HG03575 (cell line): ENCODE results near the gene AIF1L.

ENCODE experiments used
- ATAC-seq: cut with Tn5 transposase; IDR thresholded peaks from one replicate; pipeline ENCODE4 v1.9.1; 2021; ENCODE audit not compliant: unreplicated experiment, insufficient number of reproducible peaks, low FRiP score; ENCODE audit errors: extremely low read depth

AIF1L gene

GRCh38 chr9:131116281-131117120 lies 20.2 kb downstream of the AIF1L start:
- ATAC-seq: no peak

- no peak for ATAC-seq
These were observed 20.9 kb downstream of the AIF1L start for GRCh38 chr9:131117121-131117761.

GRCh38 chr9:131117762-131118145 lies 21.4 kb downstream of the AIF1L start:
- ATAC-seq: no peak

GRCh38 chr9:131119600-131119999 lies 23.3 kb downstream of the AIF1L start:
- no peak for ATAC-seq

GRCh38 chr9:131120620-131121228 lies 24.4 kb downstream of the AIF1L start:
- ATAC-seq: no peak

GRCh38 chr9:131121346-131121745 lies 25.0 kb downstream of the AIF1L start:
- ATAC-seq: no peak

GRCh38 chr9:131122158-131122557 lies 25.8 kb downstream of the AIF1L start:
- ATAC-seq: no peak

- ATAC-seq: no peak
These were observed 28.6 kb downstream of the AIF1L start for GRCh38 chr9:131125038-131125287.

- peak; percentile 60 for ATAC-seq
These were observed 29.1 kb downstream of the AIF1L start, which contains the start of gene NUP214 for GRCh38 chr9:131125288-131126058. Gene NUP214 (plus strand): TSS chr9:131125586. CDS start chr9:131125705, 119 bp downstream.

GRCh38 chr9:131126059-131126426 lies 29.7 kb downstream of the AIF1L start:
- no peak for ATAC-seq

GRCh38 chr9:131129183-131129582 lies 32.9 kb downstream of the AIF1L start:
- no peak for ATAC-seq

GRCh38 chr9:131138676-131139075 lies 42.3 kb downstream of the AIF1L start:
- no peak for ATAC-seq

GRCh38 chr9:131140112-131140511 lies 43.8 kb downstream of the AIF1L start:
- ATAC-seq: no peak

GRCh38 chr9:131140550-131140949 lies 44.2 kb downstream of the AIF1L start:
- ATAC-seq: no peak

- ATAC-seq: no peak
These were observed 45.8 kb downstream of the AIF1L start for GRCh38 chr9:131142160-131142559.

GRCh38 chr9:131144201-131144600 lies 47.9 kb downstream of the AIF1L start:
- no peak for ATAC-seq

GRCh38 chr9:131145245-131145644 lies 48.9 kb downstream of the AIF1L start:
- no peak for ATAC-seq

GRCh38 chr9:131146186-131146585 lies 49.9 kb downstream of the AIF1L start:
- ATAC-seq: no peak

- no peak for ATAC-seq
These were observed 51.9 kb downstream of the AIF1L start for GRCh38 chr9:131148276-131148675.
